ENCODE measurements around the gene CD34.

DNA sequence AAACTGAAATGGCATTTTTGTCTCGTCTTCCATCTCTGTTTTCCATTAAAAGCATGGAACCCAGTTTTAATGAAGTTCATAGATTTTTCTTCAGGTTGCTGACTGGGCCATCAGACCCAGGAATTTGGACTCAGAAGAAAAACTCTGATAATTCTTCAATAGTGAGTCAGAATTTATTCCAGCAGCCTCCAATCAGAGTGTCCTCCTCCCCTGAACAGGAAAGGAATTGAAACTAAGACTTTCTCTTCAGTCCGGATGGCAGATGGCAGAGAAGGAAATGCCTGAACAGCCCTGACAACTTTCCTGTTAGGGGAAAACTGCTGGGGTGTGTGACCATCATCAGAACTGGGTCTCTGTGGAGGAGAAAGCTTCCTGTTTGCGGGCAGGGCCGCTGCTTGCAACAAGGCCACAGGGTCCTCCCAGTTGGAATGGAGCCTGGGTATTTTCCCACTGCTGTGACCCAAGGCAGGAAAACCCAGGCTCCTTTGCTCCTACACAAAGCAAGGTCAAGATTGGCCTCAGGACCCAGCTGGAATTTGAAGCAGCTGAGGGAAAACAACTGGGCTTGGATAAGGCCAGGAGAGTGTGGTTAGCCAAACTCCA is 20.7 kb downstream of the CD34 start:
- TF ChIP-seq EZH2phosphoT487 (IDR thresholded peaks at IDR 0.05; ENCODE audit: insufficient read depth, low read depth) (no peak), EZH2 (IDR thresholded peaks at IDR 0.05; ENCODE audit: insufficient read depth, poor library complexity, severe bottlenecking) (no peak)
